ENCODE data around the gene ZCCHC10. TPM values are rescaled to one million over a fixed set of nuclear protein-coding genes. Genes with fewer than 3 reads are reported as not detected.

Gene ZCCHC10
- total and polyA plus RNA-seq, 2 donors = 30.5 to 38.6 TPM

DNA sequence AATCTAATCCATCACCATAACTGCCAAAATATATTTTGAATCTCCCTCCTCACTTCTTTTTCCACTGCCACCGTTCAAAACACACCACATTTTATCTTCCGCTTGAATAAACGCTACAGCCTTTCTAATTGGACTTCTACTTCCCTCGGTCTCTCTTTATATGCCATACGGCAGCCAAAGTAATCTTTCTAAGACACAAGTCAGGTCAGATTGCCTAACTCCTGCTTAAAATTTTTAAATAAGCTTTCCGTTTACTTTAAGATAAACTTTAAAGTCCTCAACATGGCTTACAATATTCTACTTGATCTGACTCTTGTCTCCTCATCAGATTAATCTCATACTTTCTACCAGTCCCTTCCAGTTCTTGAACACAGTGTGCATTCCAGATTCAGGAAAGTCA lies 72.6 kb downstream of the ZCCHC10 start:
- WGBS = 99% methylated on average over 6 of the region's 6 CpGs
- Histone ChIP-seq H3K36me3 (ENCODE audit: control insufficient read depth in 2 of 2, insufficient read depth in 2 of 2, low read length in 1 of 2) (peaks cover 12 to 23% of the 10 kb centered on the region in 2 donors), H3K9me3 (ENCODE audit: control insufficient read depth in 2 of 2, insufficient read depth in 1 of 2, low read length in 1 of 2) (peaks cover 0 to 3% of the 10 kb centered on the region in 2 donors), H3K4me3 (ENCODE audit: low read length in 2 of 2) (no peak overlapping the region), H3K4me1 (ENCODE audit: control insufficient read depth in 2 of 2, insufficient read depth in 2 of 2, low read length in 2 of 2) (peaks cover 0 to 4% of the 10 kb centered on the region in 2 donors), H3K27me3 (ENCODE audit: control insufficient read depth in 2 of 2, insufficient read depth in 1 of 2, low read length in 1 of 2) (no peaks in the 10 kb centered on the region), H3K27ac (ENCODE audit: low read depth in 1 of 2, low read length in 1 of 2) (no peak overlapping the region)
- no peak for DNase-seq (ENCODE audit: low read depth in 6 of 9, low spot score in 9 of 9)

DNA sequence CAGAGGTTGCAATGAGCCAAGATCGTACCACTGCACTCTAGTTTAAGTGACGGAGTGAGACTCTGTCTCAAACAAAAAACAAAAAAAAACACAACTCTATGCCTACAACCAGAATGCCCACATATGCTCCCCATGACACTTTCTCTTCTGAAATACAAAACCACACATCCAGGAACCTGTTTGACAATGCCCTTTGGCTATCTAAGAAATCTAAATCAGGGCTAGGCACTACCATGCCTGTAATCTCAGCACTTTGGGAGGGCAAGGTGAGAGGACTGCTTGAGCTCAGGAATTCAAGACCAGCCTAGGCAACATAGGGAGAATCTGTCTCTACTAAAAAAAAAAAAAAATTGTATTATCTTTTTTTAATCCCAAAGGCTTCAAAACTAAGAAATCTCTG lies 73.5 kb downstream of the ZCCHC10 start:
- Histone ChIP-seq H3K27ac (ENCODE audit: low read depth in 1 of 2, low read length in 1 of 2) (no peak overlapping the region), H3K36me3 (ENCODE audit: control insufficient read depth in 2 of 2, insufficient read depth in 2 of 2, low read length in 1 of 2) (peaks cover 12 to 25% of the 10 kb centered on the region in 2 donors), H3K27me3 (ENCODE audit: control insufficient read depth in 2 of 2, insufficient read depth in 1 of 2, low read length in 1 of 2) (no peaks in the 10 kb centered on the region), H3K9me3 (ENCODE audit: control insufficient read depth in 2 of 2, insufficient read depth in 1 of 2, low read length in 1 of 2) (peaks cover 0 to 3% of the 10 kb centered on the region in 2 donors), H3K4me3 (ENCODE audit: low read length in 2 of 2) (no peak overlapping the region), H3K4me1 (ENCODE audit: control insufficient read depth in 2 of 2, insufficient read depth in 2 of 2, low read length in 2 of 2) (peaks cover 0 to 4% of the 10 kb centered on the region in 2 donors)
- no peak for DNase-seq (ENCODE audit: low read depth in 6 of 9, low spot score in 9 of 9)
- WGBS = 98% methylated on average over 2 of the region's 2 CpGs

DNA sequence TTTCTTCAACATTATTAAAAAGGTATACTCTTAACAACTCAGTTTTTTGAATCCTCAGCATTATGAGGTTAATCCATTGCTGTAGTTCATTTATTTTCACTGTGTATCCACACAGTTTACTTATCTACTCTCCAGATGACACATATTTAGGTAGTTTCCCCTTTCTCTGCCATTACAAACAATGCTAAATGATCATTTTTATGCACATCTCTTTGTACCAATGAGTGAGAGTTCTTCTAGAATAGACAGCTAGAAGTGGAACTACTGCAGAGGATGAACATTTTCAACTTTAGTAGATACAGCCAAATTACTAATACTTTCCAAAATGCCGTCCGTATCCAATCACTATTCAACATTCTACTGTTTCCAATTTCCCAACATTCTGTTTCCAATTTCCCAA lies 74.5 kb downstream of the ZCCHC10 start:
- 97% methylated on average over 2 of the region's 2 CpGs for WGBS
- no peak overlapping the region for H3K27ac ChIP-seq (ENCODE audit: low read depth in 1 of 2, low read length in 1 of 2)
- no peak for DNase-seq (ENCODE audit: low read depth in 6 of 9, low spot score in 9 of 9)
- H3K27me3 ChIP-seq (ENCODE audit: control insufficient read depth in 2 of 2, insufficient read depth in 1 of 2, low read length in 1 of 2) = no peaks in the 10 kb centered on the region
- peaks cover 12 to 22% of the 10 kb centered on the region in 2 donors for H3K36me3 ChIP-seq (ENCODE audit: control insufficient read depth in 2 of 2, insufficient read depth in 2 of 2, low read length in 1 of 2)
- peaks cover 0 to 3% of the 10 kb centered on the region in 2 donors for H3K9me3 ChIP-seq (ENCODE audit: control insufficient read depth in 2 of 2, insufficient read depth in 1 of 2, low read length in 1 of 2)
- peaks cover 0 to 4% of the 10 kb centered on the region in 2 donors for H3K4me1 ChIP-seq (ENCODE audit: control insufficient read depth in 2 of 2, insufficient read depth in 2 of 2, low read length in 2 of 2)
- H3K4me3 ChIP-seq (ENCODE audit: low read length in 2 of 2) = no peak overlapping the region

DNA sequence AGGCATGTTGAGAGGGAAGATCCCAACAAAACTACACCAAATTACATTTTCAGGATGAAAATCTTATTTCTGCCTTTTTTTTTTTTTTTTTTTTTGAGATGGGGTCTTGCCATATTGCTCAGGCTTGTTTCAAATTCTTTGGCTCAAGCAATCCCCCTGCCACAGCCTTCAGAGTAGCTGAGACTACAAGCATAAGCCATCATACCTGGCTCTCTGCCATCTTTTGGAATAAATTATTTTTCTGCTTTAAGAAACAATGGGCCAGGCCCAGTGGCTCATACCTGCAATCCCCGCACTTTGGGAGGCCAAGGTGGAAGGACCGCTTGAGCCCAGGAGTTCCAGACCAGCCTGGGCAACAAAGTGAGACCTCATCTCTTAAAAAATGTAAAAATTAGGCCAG lies 77.2 kb downstream of the ZCCHC10 start:
- Histone ChIP-seq H3K36me3 (ENCODE audit: control insufficient read depth in 2 of 2, insufficient read depth in 2 of 2, low read length in 1 of 2) (peaks cover 2 to 11% of the 10 kb centered on the region in 2 donors), H3K27ac (ENCODE audit: low read depth in 1 of 2, low read length in 1 of 2) (no peak overlapping the region), H3K27me3 (ENCODE audit: control insufficient read depth in 2 of 2, insufficient read depth in 1 of 2, low read length in 1 of 2) (no peaks in the 10 kb centered on the region), H3K9me3 (ENCODE audit: control insufficient read depth in 2 of 2, insufficient read depth in 1 of 2, low read length in 1 of 2) (no peaks in the 10 kb centered on the region), H3K4me1 (ENCODE audit: control insufficient read depth in 2 of 2, insufficient read depth in 2 of 2, low read length in 2 of 2) (peaks cover 0 to 4% of the 10 kb centered on the region in 2 donors), H3K4me3 (ENCODE audit: low read length in 2 of 2) (no peak overlapping the region)
- 93% methylated on average over 2 of the region's 2 CpGs for WGBS
- no peak for DNase-seq (ENCODE audit: low read depth in 6 of 9, low spot score in 9 of 9)

DNA sequence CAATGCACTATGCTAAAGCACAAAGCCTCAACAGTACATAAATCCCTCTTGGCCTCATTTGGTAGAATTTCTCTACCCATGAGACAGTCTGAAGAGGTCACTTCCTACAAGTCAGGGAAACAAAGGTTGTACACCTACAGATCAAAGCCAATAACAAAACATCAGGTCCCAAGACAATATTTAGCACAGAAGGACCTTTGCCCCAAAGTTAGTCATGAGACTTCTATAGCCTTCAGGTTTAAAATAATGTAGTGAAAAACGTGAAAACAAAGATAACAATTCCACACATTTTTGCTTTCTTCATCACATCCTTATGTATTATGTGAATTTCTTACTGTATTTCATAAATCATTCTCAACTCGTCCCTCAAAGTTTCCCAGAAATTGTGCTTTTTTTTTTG lies 78.7 kb downstream of the ZCCHC10 start:
- Histone ChIP-seq H3K27ac (ENCODE audit: low read depth in 1 of 2, low read length in 1 of 2) (no peak overlapping the region), H3K4me1 (ENCODE audit: control insufficient read depth in 2 of 2, insufficient read depth in 2 of 2, low read length in 2 of 2) (no peaks in the 10 kb centered on the region), H3K36me3 (ENCODE audit: control insufficient read depth in 2 of 2, insufficient read depth in 2 of 2, low read length in 1 of 2) (peaks cover 3 to 8% of the 10 kb centered on the region in 2 donors), H3K9me3 (ENCODE audit: control insufficient read depth in 2 of 2, insufficient read depth in 1 of 2, low read length in 1 of 2) (no peaks in the 10 kb centered on the region), H3K27me3 (ENCODE audit: control insufficient read depth in 2 of 2, insufficient read depth in 1 of 2, low read length in 1 of 2) (no peaks in the 10 kb centered on the region), H3K4me3 (ENCODE audit: low read length in 2 of 2) (no peak overlapping the region)
- WGBS = 93% methylated on average over 2 of the region's 2 CpGs
- no peak for DNase-seq (ENCODE audit: low read depth in 6 of 9, low spot score in 9 of 9)

Other genes with a start within 250 kb of the ZCCHC10 start
- 17.8 TPM for gene SEPTIN8, start 249.3 kb downstream of the ZCCHC10 start, total RNA-seq
- 13.8 TPM for gene SEPTIN8, start 249.3 kb downstream of the ZCCHC10 start, polyA plus RNA-seq
- gene SOWAHA, start 213.2 kb downstream of the ZCCHC10 start, total RNA-seq = 1.0 TPM
- 4.3 TPM for gene SOWAHA, start 213.2 kb downstream of the ZCCHC10 start, polyA plus RNA-seq
- gene SHROOM1, start 195.9 kb downstream of the ZCCHC10 start, total RNA-seq = 0.90 TPM
- gene SHROOM1, start 195.9 kb downstream of the ZCCHC10 start, polyA plus RNA-seq = 6.2 TPM
- gene GDF9, start 160.1 kb downstream of the ZCCHC10 start, total RNA-seq = 0.47 TPM
- gene GDF9, start 160.1 kb downstream of the ZCCHC10 start, polyA plus RNA-seq = 2.5 TPM
- gene UQCRQ, start 159.9 kb downstream of the ZCCHC10 start, total RNA-seq = 399 TPM
- gene UQCRQ, start 159.9 kb downstream of the ZCCHC10 start, polyA plus RNA-seq = 232 TPM
- gene LEAP2, start 152.9 kb downstream of the ZCCHC10 start, total RNA-seq = 1.5 TPM
- 4.4 TPM for gene LEAP2, start 152.9 kb downstream of the ZCCHC10 start, polyA plus RNA-seq
- 14.7 TPM for gene AFF4, start 62.9 kb downstream of the ZCCHC10 start, total RNA-seq
- gene AFF4, start 62.9 kb downstream of the ZCCHC10 start, polyA plus RNA-seq = 15.6 TPM
- 72.0 TPM for gene HSPA4, start 25.5 kb upstream of the ZCCHC10 start, total RNA-seq
- gene HSPA4, start 25.5 kb upstream of the ZCCHC10 start, polyA plus RNA-seq = 65.4 TPM

All from thymus (tissue), 11 donors.